ENCODE measurements around the gene MITF.

MITF gene

DNA sequence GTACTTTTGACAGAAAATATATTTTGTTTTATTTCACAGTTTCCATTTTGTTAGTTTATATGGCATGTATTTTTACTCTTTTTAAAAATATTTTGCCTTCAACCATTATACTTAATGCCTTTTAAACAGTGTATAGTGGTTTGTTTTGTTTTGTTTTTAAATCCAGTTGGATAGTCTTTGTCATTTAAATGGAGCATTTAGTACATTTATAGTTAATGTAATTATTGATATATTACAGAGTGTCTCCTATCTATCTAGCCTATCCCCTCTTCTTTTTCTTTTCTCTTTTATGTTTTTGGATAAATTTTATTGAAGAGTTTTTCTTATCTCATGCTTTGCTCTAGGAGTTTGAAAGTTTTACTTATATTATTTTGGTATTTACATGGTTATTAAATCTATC, 263.9 kb downstream of the MITF start:
- Histone ChIP-seq H3K9me3 (ENCODE audit: control insufficient read depth, low read length) (no peaks in the 10 kb centered on the region), H3K4me1 (ENCODE audit: control insufficient read depth, insufficient read depth, low read depth, low read length) (peaks cover 7% of the 10 kb centered on the region), H2BK5ac (ENCODE audit: low read depth, low read length, poor library complexity, severe bottlenecking) (no peak overlapping the region), H2BK120ac (ENCODE audit: low read depth, low read length) (no peak overlapping the region), H3K23ac (ENCODE audit: low read length in 2 of 2) (no peak overlapping the region), H3K27ac (ENCODE audit: low read length, poor library complexity, severe bottlenecking) (no peak overlapping the region), H3K4me2 (ENCODE audit: low read length, poor library complexity, severe bottlenecking) (no peak overlapping the region), H3K18ac (ENCODE audit: low read depth in 1 of 2, low read length in 2 of 2) (no peak overlapping the region), H3K4me3 (ENCODE audit: insufficient read depth in 1 of 2, low read depth in 1 of 2, low read length in 2 of 2) (no peak overlapping the region), H3K36me3 (ENCODE audit: control insufficient read depth in 1 of 2, insufficient read depth in 2 of 2, low read depth in 1 of 2, low read length in 2 of 2) (no peaks in the 10 kb centered on the region), H2AK5ac (ENCODE audit: low read length, severe bottlenecking) (no peak overlapping the region), H4K8ac (ENCODE audit: low read length) (no peak overlapping the region), H3K9ac (ENCODE audit: low read length) (no peak overlapping the region), H3K4ac (ENCODE audit: low read depth in 1 of 2, low read length in 2 of 2) (no peak overlapping the region), H2BK15ac (ENCODE audit: low read depth, poor library complexity, severe bottlenecking) (no peak overlapping the region), H3K14ac (ENCODE audit: low read length in 2 of 2) (no peak overlapping the region), H3K27me3 (ENCODE audit: control insufficient read depth in 1 of 2, insufficient read depth in 1 of 2, low read length in 2 of 2) (no peaks in the 10 kb centered on the region), H2AFZ (ENCODE audit: low read depth, low read length) (no peak overlapping the region), H3K79me1 (replicated peaks; ENCODE audit: low read length, poor library complexity, severe bottlenecking) (no peaks in the 10 kb centered on the region), H2BK12ac (ENCODE audit: low read length in 2 of 2) (no peak overlapping the region), H4K91ac (ENCODE audit: low read length) (no peak overlapping the region)
- DNase-seq = no peak

DNA sequence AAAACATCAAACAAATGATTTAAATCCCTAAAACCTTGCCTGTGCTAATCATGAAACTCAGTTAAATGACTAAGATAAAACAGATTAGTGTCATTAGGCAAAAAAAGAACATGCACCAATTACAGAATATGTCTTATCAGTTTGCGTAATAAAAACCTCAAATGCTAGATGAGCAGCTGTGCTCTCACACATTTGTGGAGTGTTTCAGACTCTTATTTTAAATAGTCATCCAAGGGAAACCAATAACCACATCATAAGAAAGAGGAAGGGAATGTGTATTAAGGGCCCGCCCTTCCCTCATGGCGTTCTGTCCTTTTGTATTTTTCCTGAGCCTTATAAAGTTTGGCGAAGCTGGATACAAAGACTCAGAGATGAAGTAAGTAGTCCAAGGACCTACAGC, 266.8 kb downstream of the MITF start:
- no peak overlapping the region for H2BK15ac ChIP-seq (ENCODE audit: low read depth, poor library complexity, severe bottlenecking)
- no peaks in the 10 kb centered on the region for H3K27me3 ChIP-seq (ENCODE audit: control insufficient read depth in 1 of 2, insufficient read depth in 1 of 2, low read length in 2 of 2)
- no peak overlapping the region for H2AFZ ChIP-seq (ENCODE audit: low read depth, low read length)
- no peak overlapping the region for H2BK120ac ChIP-seq (ENCODE audit: low read depth, low read length)
- H2BK12ac ChIP-seq (ENCODE audit: low read length in 2 of 2) = no peak overlapping the region
- no peak overlapping the region for H3K4me3 ChIP-seq (ENCODE audit: insufficient read depth in 1 of 2, low read depth in 1 of 2, low read length in 2 of 2)
- no peak overlapping the region for H2BK5ac ChIP-seq (ENCODE audit: low read depth, low read length, poor library complexity, severe bottlenecking)
- DNase-seq = no peak
- H3K14ac ChIP-seq (ENCODE audit: low read length in 2 of 2) = no peak overlapping the region
- no peak overlapping the region for H3K23ac ChIP-seq (ENCODE audit: low read length in 2 of 2)
- H3K27ac ChIP-seq (ENCODE audit: low read length, poor library complexity, severe bottlenecking) = no peak overlapping the region
- no peak overlapping the region for H3K18ac ChIP-seq (ENCODE audit: low read depth in 1 of 2, low read length in 2 of 2)
- H4K8ac ChIP-seq (ENCODE audit: low read length) = no peak overlapping the region
- H4K91ac ChIP-seq (ENCODE audit: low read length) = no peak overlapping the region
- H3K4me1 ChIP-seq (ENCODE audit: control insufficient read depth, insufficient read depth, low read depth, low read length) = no peaks in the 10 kb centered on the region
- H3K79me1 ChIP-seq (replicated peaks; ENCODE audit: low read length, poor library complexity, severe bottlenecking) = no peaks in the 10 kb centered on the region
- H3K9me3 ChIP-seq (ENCODE audit: control insufficient read depth, low read length) = no peaks in the 10 kb centered on the region
- 93% methylated on average over 3 of the region's 4 CpGs for WGBS
- no peak overlapping the region for H2AK5ac ChIP-seq (ENCODE audit: low read length, severe bottlenecking)
- no peak overlapping the region for H3K4ac ChIP-seq (ENCODE audit: low read depth in 1 of 2, low read length in 2 of 2)
- no peaks in the 10 kb centered on the region for H3K36me3 ChIP-seq (ENCODE audit: control insufficient read depth in 1 of 2, insufficient read depth in 2 of 2, low read depth in 1 of 2, low read length in 2 of 2)
- H3K4me2 ChIP-seq (ENCODE audit: low read length, poor library complexity, severe bottlenecking) = no peak overlapping the region
- no peak overlapping the region for H3K9ac ChIP-seq (ENCODE audit: low read length)

DNA sequence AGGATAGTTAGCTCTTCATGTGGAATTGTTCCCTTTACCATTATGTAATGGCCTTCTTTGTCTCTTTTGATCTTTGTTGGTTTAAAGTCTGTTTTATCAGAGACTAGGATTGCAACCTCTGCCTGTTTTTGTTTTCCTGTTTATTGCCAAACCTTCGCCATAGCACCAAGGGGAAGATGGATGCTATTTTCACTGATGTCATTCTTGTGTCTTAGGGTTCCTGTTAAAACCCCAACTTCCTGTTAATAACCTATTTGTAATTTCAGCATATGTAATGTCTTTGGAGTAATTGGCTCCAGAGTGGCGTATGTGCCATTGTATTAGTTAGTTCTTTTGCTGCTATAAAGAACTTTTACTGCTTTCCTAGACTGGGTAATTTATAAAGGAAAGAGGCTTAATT, 271.1 kb downstream of the MITF start:
- no peaks in the 10 kb centered on the region for H3K4me1 ChIP-seq (ENCODE audit: control insufficient read depth, insufficient read depth, low read depth, low read length)
- H2BK15ac ChIP-seq (ENCODE audit: low read depth, poor library complexity, severe bottlenecking) = no peak overlapping the region
- H3K4ac ChIP-seq (ENCODE audit: low read depth in 1 of 2, low read length in 2 of 2) = no peak overlapping the region
- H3K9ac ChIP-seq (ENCODE audit: low read length) = no peak overlapping the region
- no peaks in the 10 kb centered on the region for H3K36me3 ChIP-seq (ENCODE audit: control insufficient read depth in 1 of 2, insufficient read depth in 2 of 2, low read depth in 1 of 2, low read length in 2 of 2)
- no peak overlapping the region for H2AFZ ChIP-seq (ENCODE audit: low read depth, low read length)
- H3K27ac ChIP-seq (ENCODE audit: low read length, poor library complexity, severe bottlenecking) = no peak overlapping the region
- H2BK12ac ChIP-seq (ENCODE audit: low read length in 2 of 2) = no peak overlapping the region
- WGBS = 82% methylated on average over 2 of the region's 2 CpGs
- no peaks in the 10 kb centered on the region for H3K79me1 ChIP-seq (replicated peaks; ENCODE audit: low read length, poor library complexity, severe bottlenecking)
- no peak overlapping the region for H3K18ac ChIP-seq (ENCODE audit: low read depth in 1 of 2, low read length in 2 of 2)
- no peak overlapping the region for H2AK5ac ChIP-seq (ENCODE audit: low read length, severe bottlenecking)
- no peaks in the 10 kb centered on the region for H3K27me3 ChIP-seq (ENCODE audit: control insufficient read depth in 1 of 2, insufficient read depth in 1 of 2, low read length in 2 of 2)
- H3K9me3 ChIP-seq (ENCODE audit: control insufficient read depth, low read length) = no peaks in the 10 kb centered on the region
- no peak overlapping the region for H3K23ac ChIP-seq (ENCODE audit: low read length in 2 of 2)
- H4K91ac ChIP-seq (ENCODE audit: low read length) = no peak overlapping the region
- no peak overlapping the region for H3K14ac ChIP-seq (ENCODE audit: low read length in 2 of 2)
- DNase-seq = no peak
- H3K4me2 ChIP-seq (ENCODE audit: low read length, poor library complexity, severe bottlenecking) = no peak overlapping the region
- H4K8ac ChIP-seq (ENCODE audit: low read length) = no peak overlapping the region
- H3K4me3 ChIP-seq (ENCODE audit: insufficient read depth in 1 of 2, low read depth in 1 of 2, low read length in 2 of 2) = no peak overlapping the region
- H2BK5ac ChIP-seq (ENCODE audit: low read depth, low read length, poor library complexity, severe bottlenecking) = no peak overlapping the region
- no peak overlapping the region for H2BK120ac ChIP-seq (ENCODE audit: low read depth, low read length)

DNA sequence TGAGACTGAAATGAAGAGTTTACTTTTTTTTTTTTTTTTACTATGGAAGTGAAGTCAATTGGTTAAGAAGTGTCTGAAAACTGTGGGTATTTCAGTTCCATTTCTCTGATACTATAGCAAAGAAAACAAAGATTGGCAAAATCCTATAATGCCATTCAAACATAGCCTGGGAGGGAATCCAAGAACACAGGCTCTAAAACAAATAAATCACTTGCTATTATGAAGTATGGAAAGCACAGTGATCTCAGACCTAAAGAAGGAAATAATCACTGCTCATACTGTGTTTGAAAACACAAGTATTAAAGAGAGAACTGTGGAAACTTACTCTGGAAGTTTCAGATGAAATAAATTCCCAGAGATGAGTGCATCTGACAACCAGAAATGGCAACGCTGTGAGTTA, 272.3 kb downstream of the MITF start:
- Histone ChIP-seq H3K79me1 (replicated peaks; ENCODE audit: low read length, poor library complexity, severe bottlenecking) (no peaks in the 10 kb centered on the region), H3K27ac (ENCODE audit: low read length, poor library complexity, severe bottlenecking) (no peak overlapping the region), H3K9me3 (ENCODE audit: control insufficient read depth, low read length) (no peaks in the 10 kb centered on the region), H3K4me1 (ENCODE audit: control insufficient read depth, insufficient read depth, low read depth, low read length) (no peaks in the 10 kb centered on the region), H2BK12ac (ENCODE audit: low read length in 2 of 2) (no peak overlapping the region), H2BK15ac (ENCODE audit: low read depth, poor library complexity, severe bottlenecking) (no peak overlapping the region), H3K18ac (ENCODE audit: low read depth in 1 of 2, low read length in 2 of 2) (no peak overlapping the region), H3K4ac (ENCODE audit: low read depth in 1 of 2, low read length in 2 of 2) (no peak overlapping the region), H2BK5ac (ENCODE audit: low read depth, low read length, poor library complexity, severe bottlenecking) (no peak overlapping the region), H4K8ac (ENCODE audit: low read length) (no peak overlapping the region), H3K4me3 (ENCODE audit: insufficient read depth in 1 of 2, low read depth in 1 of 2, low read length in 2 of 2) (no peak overlapping the region), H3K36me3 (ENCODE audit: control insufficient read depth in 1 of 2, insufficient read depth in 2 of 2, low read depth in 1 of 2, low read length in 2 of 2) (no peaks in the 10 kb centered on the region), H2AK5ac (ENCODE audit: low read length, severe bottlenecking) (no peak overlapping the region), H3K9ac (ENCODE audit: low read length) (no peak overlapping the region), H4K91ac (ENCODE audit: low read length) (no peak overlapping the region), H3K4me2 (ENCODE audit: low read length, poor library complexity, severe bottlenecking) (no peak overlapping the region), H3K23ac (ENCODE audit: low read length in 2 of 2) (no peak overlapping the region), H3K14ac (ENCODE audit: low read length in 2 of 2) (no peak overlapping the region), H2BK120ac (ENCODE audit: low read depth, low read length) (no peak overlapping the region), H2AFZ (ENCODE audit: low read depth, low read length) (no peak overlapping the region), H3K27me3 (ENCODE audit: control insufficient read depth in 1 of 2, insufficient read depth in 1 of 2, low read length in 2 of 2) (no peaks in the 10 kb centered on the region)
- 60% methylated on average over 1 of the region's 1 CpG for WGBS
- no peak for DNase-seq
